KOPT-K1 (cell line): Measurements from ENCODE around the gene DACH1.
A peak's percentile ranks its signal among the peaks of the same experiment; 100 is the strongest.
"Not testable (repeated sequence)": the region's sequence is repeated elsewhere in the genome, so short reads cannot be mapped to it uniquely, and the experiment has no call there.

Experiments used
- H3K27ac ChIP-seq: fragments of 200-600 bp; sonication (generic); 2 replicates; pipeline ENCODE4 v1.5.1; 2016; ENCODE audit warnings: antibody characterized with exemption, mild to moderate bottlenecking, low read depth, low read length; ENCODE audit not compliant: poor library complexity, severe bottlenecking
- H3K36me3 ChIP-seq: fragments of 200-600 bp; sonication (generic); 2 replicates; pipeline ENCODE4 v1.5.1; 2017; ENCODE audit warnings: antibody characterized with exemption, mild to moderate bottlenecking, low read length, moderate library complexity; ENCODE audit not compliant: insufficient read depth
- H3K9me3 ChIP-seq: fragments of 200-600 bp; sonication (generic); 2 replicates; pipeline ENCODE4 v1.5.1; 2017; ENCODE audit warnings: antibody characterized with exemption, low read length, mild to moderate bottlenecking; ENCODE audit not compliant: insufficient read depth, poor library complexity, severe bottlenecking

Gene DACH1

DNA sequence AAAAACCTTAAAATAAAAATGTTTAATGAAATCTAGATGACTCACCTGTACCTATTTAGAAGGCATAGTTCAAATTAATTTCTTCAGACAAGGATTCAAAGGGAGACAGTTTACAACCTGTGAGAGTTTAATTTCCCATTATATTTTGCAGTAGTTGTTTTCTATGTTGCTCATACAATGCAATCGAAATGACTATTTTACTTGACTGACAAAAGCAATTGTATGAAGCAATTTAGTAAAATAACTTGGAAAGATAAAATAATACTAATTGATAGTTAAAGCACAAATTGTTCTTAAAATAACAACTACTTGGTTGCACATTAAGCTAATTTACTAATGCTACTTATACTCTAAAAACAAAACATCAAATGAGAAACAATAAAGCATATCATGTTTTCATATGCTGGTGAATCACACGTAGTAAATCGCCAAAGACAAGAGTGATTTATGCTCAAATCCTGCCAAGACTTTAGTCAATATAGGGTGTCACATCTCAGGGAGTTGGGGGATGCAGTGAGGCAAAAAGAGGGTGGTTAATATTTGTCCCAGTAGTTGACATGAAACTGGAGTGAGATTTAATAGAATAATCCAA is 6.4 kb downstream of the DACH1 start:
- Histone ChIP-seq H3K9me3 (no peaks in the 10 kb centered on the region), H3K27ac (no peak overlapping the region), H3K36me3 (no peaks in the 10 kb centered on the region)

DNA sequence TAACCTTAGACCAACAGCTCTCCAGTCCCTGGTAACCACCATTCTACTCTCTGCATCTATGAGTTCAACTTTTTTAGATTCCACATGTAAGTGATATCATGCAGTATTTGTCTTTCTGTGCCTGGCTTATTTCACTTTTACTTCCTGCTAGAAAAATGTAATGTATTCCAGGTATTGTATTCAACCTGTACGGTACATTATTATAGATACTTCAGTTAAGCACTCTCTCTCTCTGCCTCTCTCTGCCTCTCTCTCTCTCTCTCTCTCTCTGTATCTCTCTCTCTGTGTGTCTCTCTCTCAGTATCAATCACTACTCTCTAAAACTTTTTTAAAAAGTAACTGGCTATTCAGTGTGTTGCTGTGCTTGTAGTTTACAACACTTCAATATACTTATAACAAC is 8.4 kb downstream of the DACH1 start:
- no peak overlapping the region for H3K27ac ChIP-seq
- H3K36me3 ChIP-seq = no peaks in the 10 kb centered on the region
- H3K9me3 ChIP-seq = no peaks in the 10 kb centered on the region

DNA sequence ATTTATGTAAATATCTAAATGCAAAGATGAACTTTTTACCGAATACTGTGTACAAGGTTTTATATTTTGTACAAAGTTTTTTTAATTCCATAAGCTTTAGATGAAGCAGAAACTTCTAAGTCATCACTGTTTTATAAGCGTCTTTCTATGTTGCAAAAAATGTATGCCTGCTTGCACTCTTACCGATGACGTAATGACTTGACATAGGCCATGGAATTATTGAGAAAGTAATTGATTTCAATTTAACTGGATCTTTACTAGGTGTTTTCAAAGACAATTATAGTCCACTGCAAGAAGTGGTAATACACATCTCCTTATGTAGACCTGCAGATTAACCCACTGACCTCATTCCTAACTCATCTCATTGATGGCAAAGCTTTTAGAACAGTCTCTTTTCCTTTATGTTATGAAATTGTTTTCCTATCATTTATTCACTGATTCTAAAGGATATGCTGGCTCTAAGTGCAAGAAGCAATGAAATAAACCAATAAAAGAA is 10.4 kb downstream of the DACH1 start:
- H3K27ac ChIP-seq = no peak overlapping the region
- H3K36me3 ChIP-seq = no peaks in the 10 kb centered on the region
- no peaks in the 10 kb centered on the region for H3K9me3 ChIP-seq

DNA sequence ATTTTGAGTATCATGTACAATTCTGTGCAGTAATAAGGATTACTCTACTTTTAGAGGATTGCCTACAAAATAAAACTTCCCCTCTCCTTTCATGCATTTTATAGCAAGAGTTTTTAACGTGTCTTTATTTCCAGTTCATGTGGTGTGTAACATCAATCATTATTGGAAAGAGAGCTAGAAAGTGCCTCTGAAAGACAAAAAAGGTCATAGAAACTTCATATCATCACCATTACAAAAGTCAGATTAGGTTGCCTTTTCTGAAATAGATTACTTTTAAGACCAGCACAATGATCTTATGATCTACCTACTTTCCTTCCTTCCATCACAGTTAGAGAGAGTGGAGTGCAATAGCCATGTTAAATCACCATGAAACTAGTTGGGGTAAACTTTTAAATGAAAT is 12.6 kb downstream of the DACH1 start:
- Histone ChIP-seq H3K36me3 (no peaks in the 10 kb centered on the region), H3K27ac (no peak overlapping the region), H3K9me3 (no peaks in the 10 kb centered on the region)

DNA sequence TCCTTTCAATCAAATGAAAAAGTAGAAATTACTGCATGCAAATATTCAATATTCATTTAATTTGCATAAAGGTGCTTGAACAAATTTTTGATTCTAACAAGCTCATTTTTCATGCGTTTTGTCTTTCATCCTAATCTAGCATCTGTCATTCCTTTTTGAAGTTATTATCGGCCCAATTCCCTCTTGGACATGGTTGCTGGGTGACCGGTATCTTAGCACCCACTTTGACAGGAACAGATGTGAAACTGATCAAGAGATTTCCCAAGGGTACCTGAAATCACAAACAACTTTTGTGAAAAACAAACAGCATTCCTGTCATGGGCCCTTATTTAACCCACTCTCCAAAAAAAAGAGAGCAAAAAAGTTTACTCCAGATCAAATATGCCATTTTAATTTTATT is 13.3 kb downstream of the DACH1 start:
- no peak overlapping the region for H3K27ac ChIP-seq
- H3K9me3 ChIP-seq = no peaks in the 10 kb centered on the region
- H3K36me3 ChIP-seq = no peaks in the 10 kb centered on the region

DNA sequence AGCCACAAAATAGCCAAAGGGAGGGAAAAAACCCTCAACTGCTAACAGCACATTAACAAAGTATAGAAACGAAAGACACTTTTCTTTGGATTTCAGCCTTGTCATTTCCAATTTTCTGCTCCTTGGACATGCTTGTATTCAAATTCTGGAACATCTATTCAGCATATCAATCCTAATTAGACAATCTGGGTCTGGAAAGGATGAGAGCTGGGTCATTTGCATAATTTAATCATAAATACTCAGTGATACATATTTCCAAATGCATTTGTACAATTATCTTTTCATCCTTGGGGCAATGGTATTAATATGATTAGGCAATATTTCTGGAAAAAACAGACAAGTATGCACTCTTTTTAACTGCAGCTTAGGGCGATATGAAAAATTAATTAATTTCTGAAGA is 14.3 kb downstream of the DACH1 start:
- H3K9me3 ChIP-seq = no peaks in the 10 kb centered on the region
- no peaks in the 10 kb centered on the region for H3K36me3 ChIP-seq

DNA sequence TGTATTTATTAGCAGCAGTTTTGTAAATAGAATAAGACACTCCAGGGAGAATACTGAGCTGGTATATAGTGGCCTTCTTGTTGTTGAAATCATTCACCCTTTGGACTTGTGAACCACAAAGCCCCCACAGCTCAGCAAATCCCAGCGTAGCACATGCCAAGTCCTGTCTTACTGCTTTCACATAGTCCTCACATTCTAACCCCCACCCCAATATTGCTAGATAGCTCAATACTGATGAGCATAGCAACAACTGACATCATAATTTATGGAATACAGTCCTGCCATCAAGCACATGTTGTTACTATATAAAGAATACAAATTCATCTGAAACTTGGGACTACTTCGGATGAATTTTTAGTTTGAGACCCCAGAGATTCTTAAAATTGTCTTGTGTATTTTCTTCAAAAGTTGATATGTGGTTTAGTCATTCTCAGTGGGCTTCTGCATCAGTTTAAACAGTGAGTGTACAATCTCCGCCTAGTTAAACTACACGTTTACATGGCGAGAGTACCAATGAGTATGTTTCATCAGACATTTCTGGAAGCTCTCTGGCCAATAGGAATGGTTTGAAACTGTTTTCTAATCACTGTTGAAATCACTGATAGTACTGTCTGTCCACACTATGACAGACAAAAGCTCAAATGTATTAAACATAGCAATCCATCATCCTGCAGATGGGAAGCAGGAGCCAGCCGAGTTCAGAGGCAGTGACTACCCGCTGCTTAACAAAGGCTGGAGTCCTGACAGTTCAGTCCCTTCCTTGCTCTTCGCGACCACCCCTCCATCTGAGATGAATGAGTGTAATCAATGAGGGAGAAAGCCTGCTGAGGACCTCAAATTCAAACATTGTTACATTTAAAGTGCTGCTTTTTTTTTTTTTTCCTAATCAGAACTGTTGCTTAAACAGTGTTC is 15.2 kb downstream of the DACH1 start:
- H3K36me3 ChIP-seq = no peaks in the 10 kb centered on the region
- H3K9me3 ChIP-seq = no peaks in the 10 kb centered on the region
- H3K27ac ChIP-seq = no peak overlapping the region

More for the DNA sequence above, 14.3 kb downstream of the DACH1 start:
- no peak overlapping the region for H3K27ac ChIP-seq

DNA sequence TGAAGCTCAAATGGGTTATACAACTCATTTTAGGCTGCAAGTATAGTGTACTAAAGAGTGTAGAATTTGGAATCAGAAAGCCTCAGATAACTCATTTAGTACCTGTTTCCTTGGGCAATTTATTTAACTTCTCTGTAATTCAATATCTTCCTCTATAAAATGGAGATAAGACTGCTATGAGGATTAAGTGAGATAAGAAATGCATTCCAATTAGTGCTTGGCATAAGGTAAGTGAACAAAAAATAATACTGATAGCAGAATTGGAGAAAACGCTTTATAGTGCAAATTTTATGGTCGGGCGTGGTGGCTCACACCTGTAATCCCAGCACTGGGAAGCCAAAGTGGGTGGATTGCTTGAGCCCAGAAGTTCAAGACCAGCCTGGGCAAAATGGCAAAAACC is 25.0 kb downstream of the DACH1 start:
- Histone ChIP-seq H3K9me3 (no peaks in the 10 kb centered on the region), H3K36me3 (no peaks in the 10 kb centered on the region), H3K27ac (no peak overlapping the region)

DNA sequence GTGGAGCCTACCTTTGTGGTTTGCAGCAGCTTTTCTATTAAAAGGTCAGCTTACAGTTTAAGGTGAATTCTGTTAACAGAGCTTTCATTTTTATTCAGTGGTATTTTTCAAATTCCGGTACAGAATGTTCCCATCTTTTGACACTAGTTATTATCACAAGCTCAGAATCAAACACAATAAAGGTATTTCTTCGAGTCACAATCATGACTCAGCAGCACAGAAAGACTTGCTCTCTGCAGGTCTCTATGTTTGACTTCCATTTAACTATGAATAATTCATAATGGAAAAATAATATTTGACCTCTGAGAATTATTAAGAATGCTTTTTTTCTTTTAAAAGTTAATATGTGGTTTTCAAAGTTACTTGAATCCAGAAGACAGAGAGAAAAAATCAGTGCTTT is 28.2 kb downstream of the DACH1 start:
- Histone ChIP-seq H3K27ac (no peak overlapping the region), H3K9me3 (no peaks in the 10 kb centered on the region), H3K36me3 (no peaks in the 10 kb centered on the region)

DNA sequence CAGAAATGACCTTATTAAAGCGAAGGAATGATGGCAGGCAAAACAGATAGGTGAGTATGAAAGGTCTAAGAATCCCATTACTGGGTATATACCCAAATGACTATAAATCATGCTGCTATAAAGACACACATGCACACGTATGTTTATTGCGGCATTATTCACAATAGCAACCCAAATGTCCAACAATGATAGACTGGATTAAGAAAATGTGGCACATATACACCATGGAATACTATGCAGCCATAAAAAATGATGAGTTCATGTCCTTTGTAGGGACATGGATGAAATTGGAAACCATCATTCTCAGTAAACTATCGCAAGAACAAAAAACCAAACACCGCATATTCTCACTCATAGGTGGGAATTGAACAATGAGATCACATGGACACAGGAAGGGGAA is 29.4 kb downstream of the DACH1 start:
- H3K36me3 ChIP-seq, H3K9me3 ChIP-seq, H3K27ac ChIP-seq: not testable (repeated sequence)

DNA sequence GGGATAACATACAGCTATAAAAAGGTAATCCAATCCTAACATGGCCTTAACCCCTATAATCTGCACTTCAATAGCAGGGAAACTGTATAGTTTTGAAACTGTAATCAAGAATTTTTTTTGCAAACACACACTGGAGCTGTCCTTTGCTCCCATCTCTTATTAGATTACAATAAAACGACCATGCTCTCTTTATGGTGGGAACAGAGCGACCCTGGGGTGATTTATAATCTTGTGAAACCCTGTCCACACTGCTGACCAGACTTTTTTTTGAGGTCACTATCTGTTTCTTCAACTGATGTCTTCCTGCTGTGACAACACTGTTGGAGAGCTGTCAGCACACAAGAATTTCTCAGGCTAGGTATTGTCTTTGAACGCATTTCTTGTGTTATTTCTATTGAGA is 35.3 kb downstream of the DACH1 start:
- H3K27ac ChIP-seq = no peak overlapping the region
- no peaks in the 10 kb centered on the region for H3K9me3 ChIP-seq
- H3K36me3 ChIP-seq = no peaks in the 10 kb centered on the region

DNA sequence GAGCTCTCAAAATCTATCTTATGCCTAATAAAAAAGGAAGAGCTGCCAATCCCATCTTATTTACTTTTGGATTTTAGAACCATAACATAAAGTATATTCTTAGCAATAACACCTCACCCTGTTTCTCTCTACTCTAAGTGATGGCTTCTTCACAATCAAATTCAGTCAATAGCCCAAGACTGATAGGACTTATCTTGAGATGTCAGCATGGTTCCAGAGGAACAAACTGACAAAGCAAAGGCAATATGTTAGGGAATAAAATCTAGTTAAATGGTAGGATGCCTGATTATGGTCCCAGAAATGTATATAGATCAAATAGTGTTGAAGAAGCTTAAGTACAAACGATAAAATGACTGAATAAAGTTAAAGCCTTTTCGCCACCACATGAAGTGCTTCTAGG is 36.3 kb downstream of the DACH1 start:
- H3K36me3 ChIP-seq = no peaks in the 10 kb centered on the region
- no peaks in the 10 kb centered on the region for H3K9me3 ChIP-seq
- no peak overlapping the region for H3K27ac ChIP-seq

DNA sequence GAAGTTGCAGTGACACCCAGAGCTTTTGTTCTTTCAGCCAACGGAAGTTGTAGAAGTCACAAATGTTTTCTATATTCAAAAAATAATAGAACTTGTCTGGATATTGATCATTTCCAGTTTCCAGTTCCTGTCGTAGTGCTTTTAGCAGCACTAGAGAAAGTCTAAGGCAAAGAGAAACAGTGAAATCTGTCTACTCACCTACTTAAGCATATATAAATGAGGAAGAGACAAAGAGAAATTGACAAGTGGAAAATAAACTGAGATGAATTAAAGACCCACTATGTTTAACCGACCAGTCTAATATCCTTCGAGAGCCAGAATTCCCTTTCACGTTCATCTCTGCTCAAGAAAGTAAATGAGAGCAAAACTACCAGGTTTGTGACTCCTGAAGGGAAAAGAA is 36.7 kb downstream of the DACH1 start:
- H3K36me3 ChIP-seq = no peaks in the 10 kb centered on the region
- H3K9me3 ChIP-seq = no peaks in the 10 kb centered on the region
- no peak overlapping the region for H3K27ac ChIP-seq

DNA sequence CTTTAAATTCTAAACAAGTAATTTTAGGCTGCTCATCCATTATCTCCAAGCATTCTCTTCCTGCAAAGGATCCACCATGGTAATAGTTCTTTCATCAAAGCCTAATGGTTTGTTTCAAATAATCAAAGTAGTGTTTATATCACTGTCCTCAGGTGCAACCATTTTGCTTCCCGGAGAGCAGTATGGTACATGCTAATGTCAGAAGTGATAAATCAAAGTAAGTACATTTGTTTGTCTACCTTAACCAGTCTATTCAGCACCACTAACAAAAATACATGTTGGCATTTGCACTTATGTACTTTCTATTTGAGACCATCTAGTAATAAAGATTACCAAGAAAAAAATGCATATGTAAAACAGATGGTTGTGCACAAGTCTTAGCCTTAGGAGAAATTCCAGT is 37.5 kb downstream of the DACH1 start:
- Histone ChIP-seq H3K9me3 (no peaks in the 10 kb centered on the region), H3K36me3 (no peaks in the 10 kb centered on the region), H3K27ac (no peak overlapping the region)

DNA sequence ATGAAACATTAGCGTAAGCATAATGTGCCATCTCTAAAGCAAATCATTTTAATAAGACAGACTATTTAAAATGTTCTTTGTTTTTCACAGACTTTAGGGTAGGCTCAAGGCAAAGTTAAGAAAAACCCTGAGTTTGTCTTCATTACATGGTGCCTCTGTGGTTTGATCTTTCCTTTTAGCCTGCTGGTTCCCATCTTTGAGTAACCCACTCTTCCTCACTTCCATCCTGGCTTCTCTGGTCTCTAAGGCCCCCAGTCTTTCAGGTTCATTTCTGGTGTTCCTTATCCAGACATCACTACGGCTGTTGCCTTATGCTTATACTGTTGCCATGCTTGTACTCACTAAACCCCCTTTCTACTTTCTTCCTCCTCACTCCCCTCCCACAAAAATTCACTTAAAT is 38.4 kb downstream of the DACH1 start:
- Histone ChIP-seq H3K27ac (peak overlapping the region; percentile 59), H3K36me3 (no peaks in the 10 kb centered on the region), H3K9me3 (no peaks in the 10 kb centered on the region)

DNA sequence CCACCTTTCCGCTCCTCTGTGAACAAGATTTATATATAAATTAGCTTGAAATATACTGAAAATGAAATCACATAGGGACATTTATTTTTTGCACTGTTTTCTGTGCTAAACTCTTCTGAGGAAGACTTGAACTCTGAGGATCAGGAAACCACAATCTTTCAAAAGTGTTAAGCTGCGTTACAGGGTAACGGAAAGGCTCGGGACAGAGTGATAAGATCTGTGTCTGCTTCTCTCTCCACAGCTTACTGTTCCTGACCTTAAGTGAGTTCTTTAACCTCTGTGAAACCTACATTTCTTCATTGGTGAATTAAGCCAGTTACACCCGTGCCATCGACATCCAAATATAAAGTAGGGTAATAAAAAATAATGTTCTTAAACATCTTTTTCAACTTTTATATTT is 38.9 kb downstream of the DACH1 start:
- H3K36me3 ChIP-seq = no peaks in the 10 kb centered on the region
- peak overlapping the region; percentile 59 for H3K27ac ChIP-seq
- H3K9me3 ChIP-seq = no peaks in the 10 kb centered on the region
